K562 (cell line): Measurements from ENCODE around the gene MT4. TPM values are rescaled to one million over a fixed set of nuclear protein-coding genes. Genes with fewer than 3 reads are reported as not detected.

Experiments used
- ARID1B ChIP-seq: fragments of 450-650 bp; IDR thresholded peaks from 2 replicates; pipeline ENCODE4 v1.6.1; 2016; ENCODE audit warnings: antibody characterized with exemption, mild to moderate bottlenecking, inconsistent platforms
- C11orf30 ChIP-seq: fragments of 450-650 bp; IDR thresholded peaks from 2 replicates; pipeline ENCODE4 v1.6.1; 2016; ENCODE audit warnings: low read depth, mild to moderate bottlenecking
- DNMT1 ChIP-seq: fragments of 450-650 bp; IDR thresholded peaks from 2 replicates; pipeline ENCODE4 v1.6.1; 2016; ENCODE audit warnings: antibody characterized with exemption, mild to moderate bottlenecking
- DPF2 ChIP-seq: fragments of 450-650 bp; IDR thresholded peaks from 2 replicates; pipeline ENCODE4 v1.6.1; 2016
- ESRRB ChIP-seq: fragments of 250-450 bp; sonication (Bioruptor Pico); IDR thresholded peaks from 2 replicates; pipeline ENCODE4 v1.5.0; 2020; ENCODE audit warnings: mild to moderate bottlenecking, moderate library complexity, borderline replicate concordance
- HDAC8 ChIP-seq: fragments of 450-650 bp; IDR thresholded peaks from 2 replicates; pipeline ENCODE4 v1.6.1; 2016; ENCODE audit warnings: mild to moderate bottlenecking, missing genetic modification characterization, moderate library complexity, missing compliant biosample characterization
- MAFF ChIP-seq: IDR thresholded peaks from 2 replicates; pipeline ENCODE4 v1.6.1; 2012; ENCODE audit warnings: low read length, improper control_type of control experiment
- NCOA4 ChIP-seq: fragments of 450-650 bp; IDR thresholded peaks from 2 replicates; pipeline ENCODE4 v1.6.1; 2018; ENCODE audit warnings: mild to moderate bottlenecking; ENCODE audit not compliant: partially characterized antibody
- NONO ChIP-seq, 2 experiments: fragments of 200-400 bp in 1 of 2; fragments of 450-650 bp in 1 of 2; formaldehyde crosslinking in 1 of 2; IDR thresholded peaks; 2 replicates each; pipeline ENCODE4 v1.6.1; 2017; ENCODE audit warnings: low read depth in 2 of 2, mild to moderate bottlenecking in 2 of 2, moderate library complexity in 2 of 2, low read length in 1 of 2
- NR1H2 ChIP-seq: sonication (generic); formaldehyde crosslinking; IDR thresholded peaks from 2 replicates; pipeline ENCODE4 v1.4.0; 2020; ENCODE audit warnings: mild to moderate bottlenecking, missing genetic modification reagents
- PCBP1 ChIP-seq: fragments of 200-400 bp; formaldehyde crosslinking; IDR thresholded peaks from 2 replicates; pipeline ENCODE4 v1.6.1; 2018; ENCODE audit warnings: mild to moderate bottlenecking, low read depth, low read length; ENCODE audit not compliant: poor library complexity, severe bottlenecking
- PHB2 ChIP-seq: fragments of 450-650 bp; IDR thresholded peaks from 2 replicates; pipeline ENCODE4 v1.6.1; 2017; ENCODE audit warnings: low read depth
- POLR2AphosphoS2 ChIP-seq: IDR thresholded peaks from 2 replicates; pipeline ENCODE4 v1.6.1; 2012; ENCODE audit warnings: low read length, improper control_type of control experiment
- RAD51 ChIP-seq: fragments of 450-650 bp; IDR thresholded peaks from 2 replicates; pipeline ENCODE4 v1.7.1; 2016; ENCODE audit warnings: low read depth, mild to moderate bottlenecking, borderline replicate concordance
- RB1 ChIP-seq: fragments of 450-650 bp; IDR thresholded peaks from 2 replicates; pipeline ENCODE4 v1.6.1; 2017; ENCODE audit warnings: low read depth, mild to moderate bottlenecking
- TEAD2 ChIP-seq: fragments of 450-650 bp; IDR thresholded peaks from 2 replicates; pipeline ENCODE4 v1.6.1; 2016; ENCODE audit warnings: missing genetic modification characterization, control low read depth, missing compliant biosample characterization
- TOE1 ChIP-seq, 2 experiments: fragments of 450-650 bp in 1 of 2; sonication (generic) in 1 of 2; formaldehyde crosslinking in 1 of 2; IDR thresholded peaks; 2 replicates each; pipeline versions ENCODE4 v1.7.1 to v1.8.0; 2016 to 2022; ENCODE audit warnings: borderline replicate concordance in 2 of 2, mild to moderate bottlenecking in 2 of 2, antibody characterized with exemption in 1 of 2, inconsistent platforms in 1 of 2, low read depth in 1 of 2, missing genetic modification reagents in 1 of 2, moderate library complexity in 1 of 2
- WHSC1 ChIP-seq: IDR thresholded peaks from one replicate; pipeline ENCODE4 v1.6.1; 2012; ENCODE audit warnings: low read length, control low read depth, inconsistent platforms
- ZC3H4 ChIP-seq: sonication (generic); formaldehyde crosslinking; IDR thresholded peaks from 2 replicates; pipeline ENCODE4 v1.9.0; 2021; ENCODE audit warnings: missing genetic modification reagents, borderline replicate concordance
- ZNF232 ChIP-seq: sonication (generic); formaldehyde crosslinking; IDR thresholded peaks from 2 replicates; pipeline ENCODE4 v1.8.0; 2022; ENCODE audit warnings: mild to moderate bottlenecking, missing genetic modification reagents
- ZNF696 ChIP-seq: fragments of 250-450 bp; sonication (Bioruptor Pico); conservative IDR thresholded peaks from 2 replicates; pipeline ENCODE4 v1.4.0; 2020; ENCODE audit warnings: mild to moderate bottlenecking, moderate library complexity
- polyA plus RNA-seq, 8 experiments: library from polyadenylated mRNA; depleted of rRNA in 4 of 8; stranded (reverse) in 5 of 8; unstranded in 3 of 8; fragments of >200 nt; fragmentation: Nextera tagmentation in 2 of 8; fragmentation: Illumina TruSeq in 1 of 8; extraction: Ambion mirVana in 2 of 8; extraction: Trizol in 1 of 8; gene quantifications; 2 replicates each; pipeline versions ENCODE4 v1.2.1 to v1.2.3, GENCODE V29; 2011 to 2014; ENCODE audit warnings: inconsistent platforms in 1 of 8, missing spikeins in 1 of 8
- total RNA-seq, 7 experiments: library from RNA; depleted of rRNA in 6 of 7; stranded (reverse); fragments of >200 nt in 6 of 7; fragmentation: Illumina TruSeq in 2 of 7; extraction: Trizol in 2 of 7; gene quantifications; 2 replicates each; pipeline versions ENCODE4 v1.2.1 to v1.2.3, GENCODE V29; 2011 to 2021; ENCODE audit warnings: low replicate concordance in 1 of 7
- TF ChIP-seq, protein P1 (sequence below): fragments of 250-450 bp; sonication (Bioruptor Pico); IDR thresholded peaks from 2 replicates; pipeline ENCODE4 v1.4.0; 2020; ENCODE audit warnings: mild to moderate bottlenecking, moderate library complexity

The MT4 gene
- total and polyA plus RNA-seq, 9 of the 15 experiments (the other 6 are each of a cell fraction or from before 2014, with no cell fraction given) = not detected

GRCh38 chr16:56608043-56608875 lies 43.4 kb downstream of the MT4 start, which contains the start of gene MT2A (continued):
- no peak for TF ChIP-seq NCOA4
- no peak for TF ChIP-seq RAD51
- no peak for TF ChIP-seq HDAC8 (tag)
- no peak for TF ChIP-seq TEAD2
- TF ChIP-seq MAFF = no peak
- peak; percentile 50 for TF ChIP-seq WHSC1
- TF ChIP-seq POLR2AphosphoS2 = no peak
- no peak for TF ChIP-seq TOE1 (IDR thresholded peaks at IDR 0.05; ENCODE audit: borderline replicate concordance)
- TF ChIP-seq TOE1 (CRISPR knock-in tag; IDR thresholded peaks at IDR 0.05; ENCODE audit: borderline replicate concordance, low read depth) = no peak
- peak; percentile 66 for TF ChIP-seq C11orf30
- no peak for TF ChIP-seq NR1H2
- TF ChIP-seq ZNF232 = no peak
- peak; percentile 89 for TF ChIP-seq RB1
- no peak for TF ChIP-seq ZC3H4 (CRISPR knock-in tag)
- no peak for TF ChIP-seq ZNF696 (CRISPR knock-in tag)
- TF ChIP-seq, protein P1, sequence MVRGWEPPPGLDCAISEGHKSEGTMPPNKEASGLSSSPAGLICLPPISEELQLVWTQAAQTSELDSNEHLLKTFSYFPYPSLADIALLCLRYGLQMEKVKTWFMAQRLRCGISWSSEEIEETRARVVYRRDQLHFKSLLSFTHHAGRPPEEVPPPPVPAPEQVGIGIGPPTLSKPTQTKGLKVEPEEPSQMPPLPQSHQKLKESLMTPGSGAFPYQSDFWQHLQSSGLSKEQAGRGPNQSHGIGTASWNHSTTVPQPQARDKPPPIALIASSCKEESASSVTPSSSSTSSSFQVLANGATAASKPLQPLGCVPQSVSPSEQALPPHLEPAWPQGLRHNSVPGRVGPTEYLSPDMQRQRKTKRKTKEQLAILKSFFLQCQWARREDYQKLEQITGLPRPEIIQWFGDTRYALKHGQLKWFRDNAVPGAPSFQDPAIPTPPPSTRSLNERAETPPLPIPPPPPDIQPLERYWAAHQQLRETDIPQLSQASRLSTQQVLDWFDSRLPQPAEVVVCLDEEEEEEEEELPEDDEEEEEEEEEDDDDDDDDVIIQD (CRISPR knock-in tag) = no peak
- peak; percentile 32; the same call in 1 of the 2 replicates for TF ChIP-seq DPF2
- TF ChIP-seq ARID1B = 0 out of 2 replicates have a peak, but pooled peaks have one; percentile 15
- TF ChIP-seq PCBP1 = no peak
- TF ChIP-seq DNMT1 = no peak
- peak; percentile 43 to 58; a peak in 2 of 4 replicates for TF ChIP-seq NONO (IDR thresholded peaks at IDR 0.05; ENCODE audit: low read depth in 2 of 2, low read length in 1 of 2)
- TF ChIP-seq ESRRB (CRISPR knock-in tag) = no peak
- no peak for TF ChIP-seq PHB2
